DMS79 (cell line): ENCODE data around the gene OR11A1.

Source experiments
- DNase-seq: peaks from one replicate; lab custom pipeline; 2025; lab: John Stamatoyannopoulos, UW

OR11A1 gene

GRCh38 chr6:29388533-29388932, 68.3 kb downstream of the OR11A1 start:
- no peak for DNase-seq

DNA sequence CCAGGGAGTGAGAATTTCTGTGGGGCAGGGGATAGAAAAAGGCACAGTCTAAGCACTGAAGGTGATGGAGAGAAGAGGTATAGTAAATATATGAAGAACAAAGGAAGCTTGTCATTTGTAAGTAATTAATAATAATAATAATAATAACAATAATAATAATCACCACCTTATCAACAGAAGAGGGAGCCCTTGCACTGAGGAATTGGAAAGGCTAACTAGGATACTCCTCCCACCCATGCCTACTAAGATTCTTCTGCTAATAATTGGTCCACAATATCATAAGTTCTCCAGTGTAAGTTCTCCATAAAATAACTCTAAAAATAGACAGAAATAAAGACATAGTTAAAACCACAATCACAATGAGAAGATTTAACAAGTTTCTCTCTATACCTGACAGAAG, 80.9 kb downstream of the OR11A1 start:
- no peak for DNase-seq
